Subcutaneous abdominal adipose tissue (tissue), 5 donors: ENCODE results near the gene RNASE4.
"Not testable (repeated sequence)": the region's sequence is repeated elsewhere in the genome, so short reads cannot be mapped to it uniquely, and the experiment has no call there.

ENCODE experiments used
- H3K27ac ChIP-seq: one replicate; pipeline ENCODE4 v1.7.0; 2013; ENCODE audit warnings: low read depth, mild to moderate bottlenecking, inconsistent platforms, low read length, moderate library complexity
- H3K27me3 ChIP-seq, 5 donors: one replicate each; pipeline ENCODE4 v1.7.0; 2013; ENCODE audit warnings: low read length in 5 of 5, inconsistent platforms in 1 of 5; ENCODE audit not compliant: control insufficient read depth in 5 of 5, insufficient read depth in 4 of 5
- H3K36me3 ChIP-seq, 5 donors: one replicate each; pipeline ENCODE4 v1.7.0; 2013; ENCODE audit warnings: low read length in 5 of 5; ENCODE audit not compliant: control insufficient read depth in 5 of 5, insufficient read depth in 5 of 5
- H3K4me1 ChIP-seq, 5 donors: one replicate each; pipeline ENCODE4 v1.7.0; 2013; ENCODE audit warnings: low read length in 5 of 5, mild to moderate bottlenecking in 3 of 5, moderate library complexity in 1 of 5; ENCODE audit not compliant: control insufficient read depth in 5 of 5, insufficient read depth in 5 of 5
- H3K4me3 ChIP-seq, 5 donors: one replicate each; pipeline ENCODE4 v1.7.0; 2013; ENCODE audit warnings: low read length in 5 of 5, low read depth in 1 of 5
- H3K9ac ChIP-seq, 5 donors: one replicate each; pipeline ENCODE4 v1.7.0; 2013; ENCODE audit warnings: low read length in 5 of 5, mild to moderate bottlenecking in 4 of 5, moderate library complexity in 3 of 5
- H3K9me3 ChIP-seq, 5 donors: one replicate each; pipeline ENCODE4 v1.7.0; 2013; ENCODE audit warnings: low read length in 5 of 5; ENCODE audit not compliant: control insufficient read depth in 5 of 5
- donor health status: healthy.
- donor health status: healthy.
- donor health status: healthy.
- donor health status: healthy.
- donor health status: healthy.

The RNASE4 gene

DNA sequence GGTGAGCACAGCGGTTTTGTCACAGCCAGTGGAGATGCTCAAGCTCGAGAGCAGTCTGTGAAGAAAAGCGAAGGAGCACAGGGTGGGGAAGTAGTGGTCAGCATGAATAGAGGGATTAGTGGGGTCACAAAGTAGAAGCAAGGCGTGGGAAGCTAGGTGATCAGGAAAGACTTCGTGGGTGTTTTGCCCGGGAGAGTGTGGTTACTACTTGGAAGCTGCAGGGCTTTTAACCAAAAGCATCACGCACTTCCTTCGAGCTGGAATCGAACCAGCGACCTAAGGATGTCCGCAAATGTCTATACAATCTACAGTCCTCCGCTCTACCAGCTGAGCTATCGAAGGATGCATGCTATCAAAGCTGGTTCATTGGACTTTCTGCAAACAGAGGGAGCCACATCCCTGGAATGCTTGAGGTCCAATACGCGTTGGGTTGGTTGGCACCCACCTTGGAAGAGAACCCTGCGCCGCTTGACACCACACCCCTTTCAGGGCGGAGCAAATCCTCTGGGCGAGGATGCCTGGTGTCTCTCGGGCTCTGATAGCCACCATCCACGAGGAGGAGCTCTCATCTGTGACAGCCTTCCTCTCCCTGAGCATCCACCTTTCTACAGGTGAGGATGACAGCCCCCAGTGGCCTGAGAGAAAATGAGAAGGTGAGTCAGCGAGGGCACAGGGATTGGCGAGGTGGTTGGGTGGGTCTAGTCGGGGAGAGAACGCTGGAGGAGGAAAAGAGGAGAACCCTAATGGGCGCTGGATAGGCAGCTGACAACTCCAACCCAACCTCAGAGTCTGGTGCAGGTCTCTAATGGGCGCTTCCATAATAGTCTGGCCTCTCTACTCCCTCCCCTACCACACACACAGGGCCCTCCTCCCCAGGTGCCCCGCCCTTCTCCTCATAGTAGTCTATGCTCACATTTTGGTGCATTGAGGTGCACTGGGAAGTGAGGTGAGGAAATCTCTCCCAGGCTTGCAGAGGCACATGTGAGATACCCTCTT lies 26.8 kb upstream of the RNASE4 start:
- Histone ChIP-seq H3K27me3 (peaks cover 22 to 66% (median 51%) of the 10 kb centered on the region in 5 donors), H3K9me3 (no peaks in the 10 kb centered on the region), H3K4me1 (peaks cover 0 to 7% (median 3%) of the 10 kb centered on the region in 5 donors)

DNA sequence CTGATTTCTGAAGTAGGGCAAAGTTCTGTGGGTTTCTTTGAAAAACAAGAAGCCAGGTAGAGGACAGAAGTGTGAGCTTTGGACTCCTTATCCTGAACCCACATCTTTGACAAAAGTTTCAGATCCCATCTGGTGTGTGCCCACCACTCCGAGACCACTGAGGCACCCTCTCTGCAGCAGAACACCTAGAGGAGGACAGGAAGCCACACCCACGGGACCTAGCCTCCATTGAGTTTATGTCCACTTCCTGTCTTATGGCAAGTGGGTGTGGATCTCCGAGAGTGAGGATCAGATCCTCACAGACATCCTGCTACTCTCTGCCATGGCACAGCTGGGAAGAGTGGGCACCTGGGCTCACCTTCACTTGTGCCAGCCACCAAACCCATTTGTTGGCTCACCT lies 26.1 kb upstream of the RNASE4 start:
- Histone ChIP-seq H3K27me3 (peaks cover 18 to 64% (median 46%) of the 10 kb centered on the region in 5 donors), H3K9me3 (no peaks in the 10 kb centered on the region), H3K36me3 (no peaks in the 10 kb centered on the region), H3K4me3 (no peak overlapping the region), H3K4me1 (peaks cover 2 to 5% (median 5%) of the 10 kb centered on the region in 5 donors), H3K9ac (no peak overlapping the region), H3K27ac (no peak overlapping the region)

More for the DNA sequence above, 26.8 kb upstream of the RNASE4 start:
- Histone ChIP-seq H3K36me3 (no peaks in the 10 kb centered on the region), H3K4me3 (no peak overlapping the region), H3K27ac (no peak overlapping the region), H3K9ac (no peak overlapping the region)

DNA sequence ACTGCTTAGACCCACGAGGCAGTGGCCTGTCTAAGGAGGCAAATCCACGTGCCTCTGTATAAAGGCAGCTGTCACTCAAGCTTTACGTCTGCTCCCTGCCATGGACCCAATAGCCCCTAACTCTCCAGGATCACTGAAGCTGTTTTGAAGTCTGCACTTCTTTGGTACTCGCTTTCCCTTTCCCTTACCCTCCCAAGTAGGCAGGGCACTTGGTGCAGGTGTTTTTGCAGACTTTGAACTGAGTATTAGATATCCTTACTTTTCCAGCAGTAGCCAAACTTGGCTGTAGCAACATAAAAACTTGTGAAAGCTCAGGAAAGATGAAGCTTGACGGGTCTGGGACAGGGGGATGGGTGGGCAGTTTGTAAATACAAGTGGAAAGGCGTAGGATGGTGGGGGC lies 25.0 kb upstream of the RNASE4 start:
- H3K4me1 ChIP-seq, result peaks cover 7 to 14% (median 10%) of the 10 kb centered on the region in 5 donors
- peaks cover 8 to 62% (median 43%) of the 10 kb centered on the region in 5 donors for H3K27me3 ChIP-seq

DNA sequence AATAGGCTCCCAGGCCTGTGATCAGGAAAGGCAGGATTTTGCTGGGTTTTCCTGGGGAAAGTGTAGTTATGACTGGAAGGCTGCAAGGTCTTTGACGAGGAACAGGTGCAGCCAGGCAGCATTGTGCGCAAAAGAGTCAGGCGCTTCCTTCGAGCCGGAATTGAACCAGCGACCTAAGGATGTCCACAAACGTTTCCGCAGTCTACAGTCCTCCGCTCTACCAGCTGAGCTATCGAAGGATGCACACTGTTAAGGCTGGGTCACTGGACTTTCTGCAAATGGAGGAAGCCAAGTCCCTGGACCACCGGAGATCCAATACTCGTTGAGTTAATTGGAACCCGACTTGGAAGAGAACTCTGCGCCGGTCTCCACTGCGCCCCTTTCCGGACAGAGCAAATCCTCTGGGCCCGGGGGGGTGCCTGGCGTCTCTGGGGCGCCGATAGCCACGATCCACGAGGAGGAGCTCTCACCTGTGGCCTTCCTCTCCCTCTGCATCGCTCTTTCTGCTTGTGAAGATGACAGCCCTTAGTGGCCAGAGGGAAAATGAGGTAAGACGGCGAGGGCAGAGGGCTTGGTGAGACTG lies 24.5 kb upstream of the RNASE4 start:
- no peak overlapping the region for H3K9ac ChIP-seq
- H3K27ac ChIP-seq, result no peak overlapping the region
- peaks cover 8 to 62% (median 43%) of the 10 kb centered on the region in 5 donors for H3K27me3 ChIP-seq

More for the DNA sequence above, 25.0 kb upstream of the RNASE4 start:
- Histone ChIP-seq H3K36me3 (no peaks in the 10 kb centered on the region), H3K4me3 (no peak overlapping the region), H3K9me3 (no peaks in the 10 kb centered on the region), H3K27ac (no peak overlapping the region), H3K9ac (no peak overlapping the region)

DNA sequence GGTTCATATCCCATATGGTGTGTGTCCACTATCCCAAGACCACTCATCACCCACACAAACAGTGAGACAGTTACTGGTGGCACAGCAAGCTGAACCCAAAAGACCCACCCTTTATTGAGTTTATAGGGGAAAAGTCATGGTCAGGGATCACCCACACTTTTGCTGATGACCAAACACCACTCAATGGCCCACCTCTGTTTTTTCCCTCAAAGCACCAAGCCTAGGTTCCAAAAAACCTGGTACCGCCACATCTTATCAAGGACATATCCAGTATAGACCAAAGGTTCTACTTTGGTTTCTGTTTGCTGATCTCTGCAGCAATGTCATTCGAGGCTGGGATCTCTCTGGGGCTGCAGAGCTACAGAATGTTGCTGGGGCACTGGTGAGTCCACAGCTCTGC lies 23.2 kb upstream of the RNASE4 start:
- Histone ChIP-seq H3K27me3 (peaks cover 8 to 52% (median 34%) of the 10 kb centered on the region in 5 donors), H3K9me3 (no peaks in the 10 kb centered on the region), H3K4me1 (peaks cover 7 to 14% (median 10%) of the 10 kb centered on the region in 5 donors), H3K9ac (no peak overlapping the region), H3K27ac (no peak overlapping the region), H3K36me3 (no peaks in the 10 kb centered on the region), H3K4me3 (no peak overlapping the region)

More for the DNA sequence above, 24.5 kb upstream of the RNASE4 start:
- Histone ChIP-seq H3K36me3 (no peaks in the 10 kb centered on the region), H3K9me3 (no peaks in the 10 kb centered on the region), H3K4me1 (peaks cover 7 to 14% (median 10%) of the 10 kb centered on the region in 5 donors), H3K4me3 (no peak overlapping the region)

DNA sequence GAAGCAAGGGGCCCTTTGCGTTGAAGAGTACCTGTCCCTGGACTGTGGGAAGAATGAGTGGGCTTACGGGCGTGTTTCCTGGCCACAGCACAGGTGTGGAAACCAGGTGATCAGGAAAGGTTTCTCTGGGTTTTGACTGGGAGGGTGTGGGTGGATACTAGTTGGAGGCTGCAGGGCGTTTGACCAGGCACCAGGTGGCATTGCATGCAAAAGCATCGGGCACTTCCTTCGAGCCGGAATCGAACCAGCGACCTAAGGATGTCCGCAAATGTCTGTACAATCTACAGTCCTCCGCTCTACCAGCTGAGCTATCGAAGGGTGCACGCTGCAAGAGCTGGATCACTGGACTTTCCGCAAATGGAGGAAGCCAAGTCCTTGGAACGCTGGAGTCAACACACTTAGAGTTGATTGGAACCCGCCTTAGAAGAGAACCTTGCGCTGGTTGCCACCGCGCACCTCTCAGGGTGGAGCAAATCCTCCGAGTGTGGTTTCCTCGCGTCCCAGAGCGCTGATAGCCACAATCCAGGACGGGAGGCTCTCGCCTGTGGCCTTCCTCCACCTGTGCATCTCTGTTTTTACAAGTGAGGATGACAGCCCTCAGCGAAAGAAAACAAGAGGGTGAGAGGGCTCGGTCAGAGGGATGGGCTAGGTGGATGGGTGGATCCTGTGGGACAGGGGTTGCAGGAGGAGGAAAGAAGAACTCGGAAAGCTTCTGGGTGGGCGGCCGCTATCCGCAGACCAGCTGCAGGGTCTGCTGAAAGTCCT lies 21.2 kb upstream of the RNASE4 start:
- H3K4me3 ChIP-seq, result peak overlapping the region; percentile 19 to 65 (median 55)
- peaks cover 7 to 37% (median 15%) of the 10 kb centered on the region in 5 donors for H3K27me3 ChIP-seq
- H3K4me1 ChIP-seq, result peaks cover 7 to 14% (median 10%) of the 10 kb centered on the region in 5 donors
- no peaks in the 10 kb centered on the region for H3K9me3 ChIP-seq
- no peak overlapping the region for H3K27ac ChIP-seq
- no peaks in the 10 kb centered on the region for H3K36me3 ChIP-seq
- H3K9ac ChIP-seq, result no peak overlapping the region

DNA sequence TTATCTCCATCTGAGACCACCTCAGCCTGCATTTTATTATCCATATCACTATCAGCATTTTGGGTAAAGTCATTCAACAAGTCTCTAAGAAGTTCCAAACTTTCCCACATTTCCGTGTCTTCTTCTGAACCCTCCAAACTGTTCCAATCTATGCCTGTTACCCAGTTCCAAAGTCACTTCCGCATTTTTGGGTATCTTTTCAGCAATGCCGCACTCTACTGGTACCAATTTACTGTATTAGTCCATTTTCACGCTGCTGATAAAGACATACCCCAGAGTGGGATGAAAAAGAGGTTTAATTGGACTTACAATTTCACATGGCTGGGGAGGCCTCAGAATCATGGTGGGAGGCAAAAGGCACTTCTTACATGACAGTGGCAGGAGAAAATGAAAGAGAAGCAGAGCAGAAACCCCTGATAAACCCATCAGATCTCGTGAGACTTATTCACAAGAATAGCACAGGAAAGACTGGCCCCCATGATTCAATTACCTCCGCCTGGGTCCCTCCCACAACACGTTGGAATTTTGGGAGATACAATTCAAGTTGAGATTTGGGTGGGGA lies 17.9 kb upstream of the RNASE4 start:
- H3K9me3 ChIP-seq, H3K9ac ChIP-seq, H3K27ac ChIP-seq, H3K36me3 ChIP-seq, H3K4me3 ChIP-seq: not testable (repeated sequence)
- peaks cover 0 to 14% (median 3%) of the 10 kb centered on the region in 5 donors for H3K27me3 ChIP-seq
- peaks cover 7 to 14% (median 10%) of the 10 kb centered on the region in 5 donors for H3K4me1 ChIP-seq

DNA sequence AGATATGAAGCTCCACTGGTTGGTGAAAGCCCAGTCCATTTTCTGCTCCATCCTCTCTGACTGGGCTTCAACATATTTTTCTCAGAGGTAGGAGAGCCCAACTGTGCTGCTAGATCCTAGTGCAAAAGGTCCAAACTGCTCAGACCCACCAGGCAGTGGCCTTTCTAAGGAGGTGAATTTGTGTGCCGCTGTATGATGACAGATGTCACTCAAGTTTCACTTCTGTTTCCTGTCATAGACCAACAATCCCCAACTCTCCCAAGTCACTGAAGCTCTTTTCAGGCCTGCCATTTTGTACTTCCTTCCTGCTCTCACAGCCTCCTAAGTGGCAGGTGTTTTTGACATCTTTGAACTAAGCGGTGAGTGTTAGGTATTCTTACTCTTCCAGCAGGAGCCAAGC lies 16.4 kb upstream of the RNASE4 start:
- Histone ChIP-seq H3K4me3 (no peak overlapping the region), H3K36me3 (no peaks in the 10 kb centered on the region), H3K9ac (no peak overlapping the region), H3K4me1 (peaks cover 7 to 12% (median 10%) of the 10 kb centered on the region in 5 donors), H3K27me3 (peaks cover 0 to 13% (median 3%) of the 10 kb centered on the region in 5 donors), H3K27ac (no peak overlapping the region), H3K9me3 (no peaks in the 10 kb centered on the region)

DNA sequence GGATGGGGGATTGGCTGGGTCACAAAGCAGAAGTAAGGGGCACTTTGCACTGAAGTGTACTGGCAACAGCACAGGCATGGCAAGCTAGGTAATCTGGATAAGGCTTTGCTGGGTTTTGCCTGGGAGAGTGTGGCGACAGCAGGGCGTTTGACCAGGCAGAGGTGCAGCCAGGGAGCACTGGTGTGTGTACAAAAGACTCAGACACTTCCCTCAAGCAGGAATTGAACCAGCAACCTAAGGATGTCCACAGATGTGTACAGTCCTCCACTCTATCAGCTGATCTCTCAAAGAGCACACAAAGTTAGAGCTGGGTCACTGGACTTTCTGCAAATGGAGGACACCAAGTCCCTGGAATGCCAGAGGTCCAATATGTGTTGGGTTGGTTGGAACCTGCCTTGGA lies 15.4 kb upstream of the RNASE4 start:
- H3K4me1 ChIP-seq, result peaks cover 0 to 2% (median 0%) of the 10 kb centered on the region in 5 donors
- H3K36me3 ChIP-seq, result no peaks in the 10 kb centered on the region
- H3K4me3 ChIP-seq, result no peak overlapping the region
- no peak overlapping the region for H3K27ac ChIP-seq
- no peaks in the 10 kb centered on the region for H3K9me3 ChIP-seq
- peaks cover 0 to 6% (median 0%) of the 10 kb centered on the region in 5 donors for H3K27me3 ChIP-seq
- no peak overlapping the region for H3K9ac ChIP-seq
